ENCODE data around the gene SHB.

DNA sequence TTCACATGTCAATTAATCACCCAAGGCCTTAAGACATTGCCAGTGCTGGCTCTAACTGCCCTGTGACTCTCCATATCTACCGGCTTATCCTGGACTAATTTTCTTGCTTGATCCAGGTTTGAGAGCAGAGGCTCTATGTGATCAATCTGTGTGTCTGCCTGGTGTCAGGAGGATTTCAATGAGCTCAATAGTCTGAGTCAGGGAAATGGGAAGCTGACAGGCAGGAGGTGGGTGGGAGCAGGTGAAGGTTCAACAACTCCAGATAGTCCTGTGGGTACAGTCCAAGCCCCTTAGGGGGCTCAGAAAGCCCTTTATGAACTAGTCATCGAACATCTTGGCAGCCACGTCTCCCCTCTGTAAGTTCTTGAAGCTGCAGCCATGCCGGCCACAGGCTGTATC is 72.2 kb downstream of the SHB start:
- TF ChIP-seq, protein P1, sequence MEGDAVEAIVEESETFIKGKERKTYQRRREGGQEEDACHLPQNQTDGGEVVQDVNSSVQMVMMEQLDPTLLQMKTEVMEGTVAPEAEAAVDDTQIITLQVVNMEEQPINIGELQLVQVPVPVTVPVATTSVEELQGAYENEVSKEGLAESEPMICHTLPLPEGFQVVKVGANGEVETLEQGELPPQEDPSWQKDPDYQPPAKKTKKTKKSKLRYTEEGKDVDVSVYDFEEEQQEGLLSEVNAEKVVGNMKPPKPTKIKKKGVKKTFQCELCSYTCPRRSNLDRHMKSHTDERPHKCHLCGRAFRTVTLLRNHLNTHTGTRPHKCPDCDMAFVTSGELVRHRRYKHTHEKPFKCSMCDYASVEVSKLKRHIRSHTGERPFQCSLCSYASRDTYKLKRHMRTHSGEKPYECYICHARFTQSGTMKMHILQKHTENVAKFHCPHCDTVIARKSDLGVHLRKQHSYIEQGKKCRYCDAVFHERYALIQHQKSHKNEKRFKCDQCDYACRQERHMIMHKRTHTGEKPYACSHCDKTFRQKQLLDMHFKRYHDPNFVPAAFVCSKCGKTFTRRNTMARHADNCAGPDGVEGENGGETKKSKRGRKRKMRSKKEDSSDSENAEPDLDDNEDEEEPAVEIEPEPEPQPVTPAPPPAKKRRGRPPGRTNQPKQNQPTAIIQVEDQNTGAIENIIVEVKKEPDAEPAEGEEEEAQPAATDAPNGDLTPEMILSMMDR (IDR thresholded peaks at IDR 0.05; ENCODE audit: extremely low read depth in 1 of 2, insufficient read depth in 1 of 2, low read depth in 1 of 2, low read length in 2 of 2) = no peak
- TF ChIP-seq POLR2A (IDR thresholded peaks at IDR 0.05; ENCODE audit: low read depth, low read length) (no peak), POLR2AphosphoS5 (IDR thresholded peaks at IDR 0.05; ENCODE audit: insufficient read depth, low read depth, low read length) (no peak), EZH2 (IDR thresholded peaks at IDR 0.05; ENCODE audit: borderline replicate concordance, low read depth, low read length, severe bottlenecking) (no peak), MYC (IDR thresholded peaks at IDR 0.05; ENCODE audit: low read depth, low read length) (no peak)

Measured in endothelial cell of umbilical vein (primary cell).